ENCODE results near the gene TEX38.

DNA sequence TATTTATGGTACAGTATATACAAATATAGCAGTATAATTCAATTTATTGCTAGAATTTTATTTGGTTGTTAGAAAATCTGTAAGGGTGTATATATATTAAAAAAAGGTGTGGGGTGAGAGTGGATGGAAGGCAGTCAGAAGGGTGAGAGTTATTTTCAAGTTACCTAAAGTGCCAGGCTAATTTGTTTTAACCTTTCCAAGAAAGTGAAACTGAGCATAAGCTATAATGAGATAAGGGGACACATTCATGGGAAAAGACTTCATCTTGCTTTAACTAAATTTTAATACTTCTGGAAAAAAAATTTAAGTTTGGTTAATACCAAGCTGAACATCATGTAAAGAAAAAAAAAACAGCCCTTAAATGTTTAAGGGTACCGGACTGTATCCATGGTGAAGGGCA lies 4.9 kb downstream of the TEX38 start:
- TF ChIP-seq CTCF (conservative IDR thresholded peaks at IDR 0.05 in 1 of 2, IDR thresholded peaks at IDR 0.05 in 1 of 2; ENCODE audit: extremely low read depth in 1 of 2, insufficient read depth in 1 of 2, low read depth in 1 of 2, low read length in 2 of 2) (no peak), EZH2 (IDR thresholded peaks at IDR 0.05; ENCODE audit: borderline replicate concordance, low read length) (no peak)
